Choroid plexus epithelial cell (primary cell): ENCODE measurements around the gene UBE2I.
"Not testable (repeated sequence)": the region's sequence is repeated elsewhere in the genome, so short reads cannot be mapped to it uniquely, and the experiment has no call there.

Experiments
- DNase-seq: peaks from one replicate; pipeline ENCODE4 v3.0.0-alpha.2; 2010; ENCODE audit warnings: low read depth
- H3K4me3 ChIP-seq: 2 replicates; pipeline ENCODE4 v1.5.1; 2011; ENCODE audit warnings: low read depth, mild to moderate bottlenecking, control low read depth, low read length, moderate library complexity
- CTCF ChIP-seq: conservative IDR thresholded peaks from 2 replicates; pipeline ENCODE4 v1.5.1; 2011; ENCODE audit warnings: low read depth, mild to moderate bottlenecking, control low read depth, inconsistent platforms, low read length, moderate library complexity

Gene UBE2I

GRCh38 chr16:1293921-1294656 lies 15.3 kb upstream of the UBE2I start:
- TF ChIP-seq CTCF: no peak

DNA sequence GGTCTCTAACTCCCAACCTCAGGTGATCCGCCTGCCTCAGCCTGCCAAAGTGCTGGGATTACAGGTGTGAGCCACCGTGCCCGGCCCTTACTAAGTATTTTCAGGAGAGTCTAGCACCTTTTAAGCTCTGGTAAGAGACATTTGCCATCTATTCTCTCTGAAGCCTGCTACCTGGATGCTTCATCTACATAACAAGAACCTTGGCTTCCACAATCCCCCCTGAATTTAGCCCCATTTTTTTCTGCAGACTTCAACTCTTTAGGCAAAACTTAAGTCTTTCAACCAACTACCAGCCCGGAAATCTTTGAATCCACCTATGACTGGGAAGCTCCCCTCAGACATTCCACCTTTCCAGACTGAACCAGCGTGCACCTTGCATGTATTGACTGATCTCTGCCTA lies 14.0 kb upstream of the UBE2I start:
- no peak for TF ChIP-seq CTCF
- DNase-seq: no peak
- no peak overlapping the region for H3K4me3 ChIP-seq

More at GRCh38 chr16:1293921-1294656, 15.3 kb upstream of the UBE2I start:
- DNase-seq: no peak
- no peak overlapping the region for H3K4me3 ChIP-seq

DNA sequence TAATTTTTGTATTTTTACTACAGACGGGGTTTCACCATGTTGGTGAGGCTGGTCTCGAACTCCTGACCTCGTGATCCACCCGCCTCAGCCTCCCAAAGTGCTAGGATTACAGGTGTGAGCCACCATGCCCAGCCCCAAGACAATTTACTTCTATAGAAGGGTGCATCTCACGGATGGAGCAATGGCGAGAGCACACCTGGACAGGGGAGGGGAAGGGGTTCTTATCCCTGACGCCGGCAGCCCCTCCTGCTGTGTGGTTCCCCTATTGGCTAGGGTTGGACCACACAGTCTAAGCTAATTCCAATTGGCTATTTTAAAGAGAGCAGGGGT lies 12.8 kb upstream of the UBE2I start:
- H3K4me3 ChIP-seq, DNase-seq: not testable (repeated sequence)

GRCh38 chr16:1297018-1297696 lies 12.3 kb upstream of the UBE2I start:
- no peak for TF ChIP-seq CTCF
- H3K4me3 ChIP-seq: no peak overlapping the region
- peak; percentile 23 for DNase-seq

- no peak for TF ChIP-seq CTCF
- no peak for DNase-seq
- no peak overlapping the region for H3K4me3 ChIP-seq
Observed at GRCh38 chr16:1298406-1298805, 11.0 kb upstream of the UBE2I start.

GRCh38 chr16:1299012-1299867 lies 10.2 kb upstream of the UBE2I start:
- no peak for DNase-seq
- no peak for TF ChIP-seq CTCF
- H3K4me3 ChIP-seq: no peak overlapping the region

- TF ChIP-seq CTCF: no peak
- no peak overlapping the region for H3K4me3 ChIP-seq
- no peak for DNase-seq
Observed at GRCh38 chr16:1299868-1300203, 9.6 kb upstream of the UBE2I start.
